ENCODE results near the gene SEMA3C.
A peak's percentile ranks its signal among the peaks of the same experiment; 100 is the strongest.

SEMA3C gene

GRCh38 chr7:80847027-80847426, 71.8 kb downstream of the SEMA3C start:
- no peak for TF ChIP-seq CTCF (IDR thresholded peaks at IDR 0.05; ENCODE audit: insufficient read depth, low read length)
- no peak for TF ChIP-seq POLR2AphosphoS5 (IDR thresholded peaks at IDR 0.05; ENCODE audit: low read depth)
- TF ChIP-seq REST (IDR thresholded peaks at IDR 0.05; ENCODE audit: insufficient replicate concordance, low read depth), result no peak
- no peak for TF ChIP-seq SPI1 (IDR thresholded peaks at IDR 0.05; ENCODE audit: borderline replicate concordance, low read depth)
- TF ChIP-seq GABPA (IDR thresholded peaks at IDR 0.05; ENCODE audit: low read depth), result no peak
- Histone ChIP-seq H3K27me3 (ENCODE audit: insufficient read depth, poor library complexity, severe bottlenecking) (no peaks in the 10 kb centered on the region), H3K27ac (replicated peaks) (no peak overlapping the region), H3K4me3 (replicated peaks; ENCODE audit: insufficient read depth, low read length) (no peak overlapping the region)
- no peak for DNase-seq (ENCODE audit: low read depth in 1 of 2, low spot score in 1 of 2)

GRCh38 chr7:80844916-80845315, 73.9 kb downstream of the SEMA3C start:
- no peak for DNase-seq (ENCODE audit: low read depth in 1 of 2, low spot score in 1 of 2)
- no peak overlapping the region for H3K27ac ChIP-seq (replicated peaks)
- H3K27me3 ChIP-seq (ENCODE audit: insufficient read depth, poor library complexity, severe bottlenecking), result no peaks in the 10 kb centered on the region
- no peak overlapping the region for H3K4me3 ChIP-seq (replicated peaks; ENCODE audit: insufficient read depth, low read length)
- no peak for TF ChIP-seq SPI1 (IDR thresholded peaks at IDR 0.05; ENCODE audit: borderline replicate concordance, low read depth)
- TF ChIP-seq REST (IDR thresholded peaks at IDR 0.05; ENCODE audit: insufficient replicate concordance, low read depth), result no peak
- TF ChIP-seq CTCF (IDR thresholded peaks at IDR 0.05; ENCODE audit: insufficient read depth, low read length), result no peak
- no peak for TF ChIP-seq GABPA (IDR thresholded peaks at IDR 0.05; ENCODE audit: low read depth)
- TF ChIP-seq POLR2AphosphoS5 (IDR thresholded peaks at IDR 0.05; ENCODE audit: low read depth), result no peak

- peak overlapping the region; percentile 47 for H3K27ac ChIP-seq (replicated peaks)
- H3K4me3 ChIP-seq (replicated peaks; ENCODE audit: insufficient read depth, low read length), result no peak overlapping the region
- DNase-seq (ENCODE audit: low read depth in 1 of 2, low spot score in 1 of 2), result no peak
- no peaks in the 10 kb centered on the region for H3K27me3 ChIP-seq (ENCODE audit: insufficient read depth, poor library complexity, severe bottlenecking)
- TF ChIP-seq REST (IDR thresholded peaks at IDR 0.05; ENCODE audit: insufficient replicate concordance, low read depth), result no peak
- TF ChIP-seq POLR2AphosphoS5 (IDR thresholded peaks at IDR 0.05; ENCODE audit: low read depth), result no peak
- no peak for TF ChIP-seq SPI1 (IDR thresholded peaks at IDR 0.05; ENCODE audit: borderline replicate concordance, low read depth)
- TF ChIP-seq CTCF (IDR thresholded peaks at IDR 0.05; ENCODE audit: insufficient read depth, low read length), result no peak
- no peak for TF ChIP-seq GABPA (IDR thresholded peaks at IDR 0.05; ENCODE audit: low read depth)
These were observed 75.7 kb downstream of the SEMA3C start for GRCh38 chr7:80843018-80843677.
